MM.1S (cell line): ENCODE data around the gene ETV3L.

Source experiments
- CTCF ChIP-seq: fragments of 300-600 bp; sonication (generic); IDR thresholded peaks from 2 replicates; pipeline ENCODE4 v1.5.1; 2016; ENCODE audit warnings: antibody characterized with exemption, low read length, mixed read lengths
- EZH2 ChIP-seq: fragments of 300-600 bp; sonication (generic); optimal IDR thresholded peaks from 2 replicates; pipeline ENCODE3; 2017; ENCODE audit warnings: low read depth, mild to moderate bottlenecking, antibody characterized with exemption, low read length, mixed read lengths

- no peak for TF ChIP-seq CTCF
- no peak for TF ChIP-seq EZH2
Observed at GRCh38 chr1:157108448-157108847, 8.8 kb upstream of the ETV3L start.
